GM13976 (cell line): ENCODE results near the gene REV3L.

ENCODE experiments used
- DNase-seq: peaks from one replicate; pipeline ENCODE4 v3.0.0; 2012; ENCODE audit warnings: low spot score
- CTCF ChIP-seq: IDR thresholded peaks from 2 replicates; pipeline ENCODE4 v1.5.1; 2012; ENCODE audit warnings: borderline replicate concordance, mild to moderate bottlenecking; ENCODE audit not compliant: insufficient read depth; ENCODE audit errors: extremely low read depth, missing control alignments, control extremely low read depth
- in situ Hi-C: fragments of 300-500 bp; cut with MboI; formaldehyde crosslinking; loops from one replicate; pipeline ENCODE4 v1.12.0; 2022; ENCODE audit warnings: low sequenced_read_pairs, mixed read lengths, inconsistent platforms; ENCODE audit not compliant: unreplicated experiment

The REV3L gene

GRCh38 chr6:111283707-111284106 is 199.3 kb downstream of the REV3L start:
- no peak for DNase-seq
- in situ Hi-C loops = no loop called here
- no peak for TF ChIP-seq CTCF

DNA sequence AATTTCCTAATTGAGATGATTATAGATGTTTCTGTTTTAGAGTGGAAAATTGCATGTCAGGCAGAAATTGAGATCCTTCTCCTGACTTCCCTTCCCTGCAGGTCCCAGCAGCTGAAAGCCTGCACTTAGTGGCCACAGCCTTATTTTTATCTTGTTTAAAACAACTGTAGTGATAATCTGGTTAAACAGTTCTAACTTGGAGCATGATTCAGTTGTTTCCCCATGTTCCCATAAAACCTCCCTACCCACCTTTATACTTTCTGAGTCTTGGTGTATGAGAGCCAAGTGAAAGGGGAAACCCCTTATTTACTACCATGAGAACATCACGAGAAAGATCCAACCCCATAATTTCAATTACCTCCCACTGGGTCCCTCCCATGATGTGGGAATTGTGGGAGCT is 200.5 kb downstream of the REV3L start:
- no peak for TF ChIP-seq CTCF
- no peak for DNase-seq
- in situ Hi-C loops = no loop called here

- TF ChIP-seq CTCF = no peak
- DNase-seq = no peak
- in situ Hi-C loops = no loop called here
Measured at GRCh38 chr6:111280445-111280955, 202.5 kb downstream of the REV3L start.

- in situ Hi-C loops = no loop called here
- no peak for DNase-seq
- no peak for TF ChIP-seq CTCF
Measured at GRCh38 chr6:111278731-111279130, 204.3 kb downstream of the REV3L start.

DNA sequence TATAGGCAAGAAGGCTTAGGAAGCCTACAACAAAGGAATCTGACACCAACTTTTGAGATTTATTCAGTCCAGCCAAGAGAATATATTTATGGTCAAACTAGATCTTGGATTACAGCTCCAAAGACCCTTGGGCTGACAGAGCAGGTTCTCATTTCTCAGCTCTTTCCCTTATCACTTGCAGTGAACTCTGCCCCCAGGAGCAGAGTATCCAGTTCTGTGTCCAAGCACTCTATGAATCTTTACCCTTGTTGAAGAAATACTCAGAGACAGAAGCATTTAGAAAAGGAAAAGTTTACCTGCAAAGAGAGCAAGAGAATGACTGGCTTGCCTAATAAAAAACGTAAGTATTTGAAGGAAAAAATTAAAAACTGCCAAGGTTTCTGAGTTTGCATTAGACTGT is 205.2 kb downstream of the REV3L start:
- in situ Hi-C loops = no loop called here
- TF ChIP-seq CTCF = no peak
- no peak for DNase-seq

- in situ Hi-C loops = no loop called here
- no peak for DNase-seq
Measured at GRCh38 chr6:111276736-111277135, 206.3 kb downstream of the REV3L start.

More at GRCh38 chr6:111276736-111277135, 206.3 kb downstream of the REV3L start:
- no peak for TF ChIP-seq CTCF
